PC-3 (cell line): ENCODE measurements around the gene CMTM8. TPM values are rescaled to one million over a fixed set of nuclear protein-coding genes. Genes with fewer than 3 reads are reported as not detected.

Experiments used
- ATAC-seq: fragments of 200-7000 bp; cut with Tn5 transposase; 2 replicates; pipeline ENCODE4 v1.9.1; 2020; ENCODE audit warnings: mild to moderate bottlenecking, moderate library complexity
- BruUV-seq: library from RNA; stranded (reverse); fragments of 400-500 nt; replicated peaks from 2 replicates; lab custom pipeline; 2021; lab: Mats Ljungman, UMichigan
- CTCF ChIA-PET: fragments of 300-600 bp; sonication (Branson Sonifier 250); formaldehyde crosslinking; loops from one replicate; lab custom pipeline; 2022; ENCODE audit warnings: antibody characterized with exemption; lab: Charles Lee
- POLR2A ChIA-PET: fragments of 300-600 bp; sonication (Branson Sonifier 250); formaldehyde crosslinking; loops from one replicate; lab custom pipeline; 2022; ENCODE audit warnings: antibody characterized with exemption; ENCODE audit not compliant: unreplicated experiment; lab: Charles Lee
- DNase-seq: peaks from one replicate; pipeline ENCODE4 v3.0.0-alpha.2; 2015
- H2AFZ ChIP-seq: fragments of 300-600 bp; sonication (generic); 2 replicates; pipeline ENCODE4 v1.6.0; 2016; ENCODE audit warnings: antibody characterized with exemption, low read length
- H3F3A ChIP-seq: fragments of 300-600 bp; sonication (generic); one replicate; pipeline ENCODE4 v1.6.0; 2017; ENCODE audit warnings: antibody characterized with exemption, low read length, control low read depth, mild to moderate bottlenecking; ENCODE audit not compliant: unreplicated experiment
- H3K27ac ChIP-seq: fragments of 300-600 bp; sonication (generic); 2 replicates; pipeline ENCODE4 v1.5.1; 2016; ENCODE audit warnings: mild to moderate bottlenecking, low read length
- H3K27me3 ChIP-seq: fragments of 300-600 bp; sonication (generic); 2 replicates; pipeline ENCODE4 v1.6.1; 2016; ENCODE audit warnings: low read length, mixed read lengths
- H3K36me3 ChIP-seq: fragments of 300-600 bp; sonication (generic); 2 replicates; pipeline ENCODE4 v1.6.1; 2016; ENCODE audit warnings: low read depth, mixed run types, low read length, mixed read lengths
- H3K4me1 ChIP-seq: fragments of 300-600 bp; sonication (generic); 2 replicates; pipeline ENCODE4 v1.5.1; 2016; ENCODE audit warnings: low read length; ENCODE audit not compliant: insufficient read depth
- H3K4me2 ChIP-seq: fragments of 300-600 bp; sonication (generic); 2 replicates; pipeline ENCODE4 v1.6.0; 2016; ENCODE audit warnings: low read length
- H3K4me3 ChIP-seq: fragments of 300-600 bp; sonication (generic); 2 replicates; pipeline ENCODE4 v1.5.1; 2016; ENCODE audit warnings: mild to moderate bottlenecking, low read length, mixed read lengths
- H3K79me2 ChIP-seq: fragments of 300-600 bp; sonication (generic); 2 replicates; pipeline ENCODE4 v1.6.1; 2017; ENCODE audit warnings: low read length, mixed read lengths
- H3K9ac ChIP-seq: fragments of 300-600 bp; sonication (generic); 2 replicates; pipeline ENCODE4 v1.6.0; 2016; ENCODE audit warnings: mild to moderate bottlenecking, low read length
- H3K9me2 ChIP-seq: fragments of 300-600 bp; sonication (generic); replicated peaks from 2 replicates; pipeline ENCODE4 v1.6.1; 2016; ENCODE audit warnings: mixed run types, low read length, mixed read lengths
- H3K9me3 ChIP-seq: fragments of 300-600 bp; sonication (generic); 2 replicates; pipeline ENCODE4 v1.6.1; 2016; ENCODE audit warnings: low read length, mixed read lengths
- H4K20me1 ChIP-seq: fragments of 300-600 bp; sonication (generic); 2 replicates; pipeline ENCODE4 v1.6.1; 2016; ENCODE audit warnings: low read length, mixed read lengths
- CTCF ChIP-seq: fragments of 300-600 bp; sonication (generic); conservative IDR thresholded peaks from 2 replicates; pipeline ENCODE4 v1.5.1; 2017; ENCODE audit warnings: antibody characterized with exemption, low read depth, mild to moderate bottlenecking, low read length
- EZH2 ChIP-seq: fragments of 300-600 bp; sonication (generic); IDR thresholded peaks from one replicate; pipeline ENCODE4 v1.6.1; 2017; ENCODE audit warnings: antibody characterized with exemption, mild to moderate bottlenecking, low read length; ENCODE audit not compliant: unreplicated experiment
- EZH2phosphoT487 ChIP-seq: fragments of 300-600 bp; sonication (generic); IDR thresholded peaks from 2 replicates; pipeline ENCODE4 v1.6.1; 2018; ENCODE audit warnings: mild to moderate bottlenecking, antibody characterized with exemption, low read length, borderline replicate concordance
- intact Hi-C: fragments of 100-400 bp; cut with micrococcal nuclease; formaldehyde crosslinking; loops from 2 replicates; pipeline ENCODE4 v1.9.0; 2023
- total RNA-seq: library from RNA; depleted of rRNA; stranded (reverse); fragments of >200 nt; gene quantifications from 2 replicates; pipeline ENCODE4 v1.2.3, GENCODE V29; 2014

CMTM8 gene
- total RNA-seq, 1 experiment from 2014 or later = 5.2 TPM

- Histone ChIP-seq H3K9me3 (no peaks in the 10 kb centered on the region), H3K4me3 (no peak overlapping the region), H3K4me2 (no peak overlapping the region), H3K27me3 (no peaks in the 10 kb centered on the region), H3K9ac (no peak overlapping the region), H3K36me3 (no peaks in the 10 kb centered on the region), H2AFZ (no peak overlapping the region), H3K9me2 (no peaks in the 10 kb centered on the region), H4K20me1 (no peaks in the 10 kb centered on the region), H3K4me1 (no peaks in the 10 kb centered on the region), H3K27ac (no peak overlapping the region), H3F3A (no peaks in the 10 kb centered on the region), H3K79me2 (no peaks in the 10 kb centered on the region)
- ATAC-seq (no peak), DNase-seq (no peak)
- POLR2A ChIA-PET = no interaction called here
- intact Hi-C loops = no loop called here
- TF ChIP-seq EZH2phosphoT487 (no peak), CTCF (no peak), EZH2 (no peak)
- CTCF ChIA-PET = no interaction called here
- BruUV-seq = no TSS peak
Measured at GRCh38 chr3:32320080-32320479, 81.6 kb downstream of the CMTM8 start.

- Histone ChIP-seq H3K9ac (no peak overlapping the region), H3K4me1 (peaks cover 10% of the 10 kb centered on the region; the same call in 1 of the 2 replicates), H3K27ac (no peak overlapping the region), H4K20me1 (no peaks in the 10 kb centered on the region), H3K9me2 (no peaks in the 10 kb centered on the region), H2AFZ (no peak overlapping the region), H3K9me3 (no peaks in the 10 kb centered on the region), H3K4me2 (no peak overlapping the region), H3K79me2 (no peaks in the 10 kb centered on the region), H3F3A (no peaks in the 10 kb centered on the region), H3K27me3 (no peaks in the 10 kb centered on the region), H3K4me3 (no peak overlapping the region), H3K36me3 (no peaks in the 10 kb centered on the region)
- ChIA-PET POLR2A (no interaction called here), CTCF (no interaction called here)
- TF ChIP-seq EZH2phosphoT487 (no peak), CTCF (no peak), EZH2 (no peak)
- no TSS peak for BruUV-seq
- DNase-seq (no peak), ATAC-seq (no peak)
- intact Hi-C loops = no loop called here
Measured at GRCh38 chr3:32321095-32321790, 82.8 kb downstream of the CMTM8 start.

DNA sequence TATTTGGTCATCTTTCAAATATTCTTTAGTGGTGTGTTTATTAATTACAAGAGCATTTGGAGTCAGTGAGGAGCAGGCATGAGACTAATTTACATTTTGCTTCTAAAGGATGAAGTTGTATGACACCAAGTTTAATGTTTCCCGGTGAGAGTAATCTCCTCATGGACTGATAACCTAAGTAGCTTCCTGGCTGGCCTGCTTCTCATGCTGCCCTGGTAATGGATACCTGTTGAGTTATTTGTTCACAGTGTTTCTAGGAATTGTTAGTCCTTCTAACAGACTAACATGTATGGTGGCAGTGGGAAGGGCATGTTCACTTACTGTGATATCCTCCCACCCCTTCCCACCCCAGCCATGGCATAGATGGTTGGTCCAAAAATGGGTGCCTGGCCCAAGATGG, 83.8 kb downstream of the CMTM8 start:
- no peaks in the 10 kb centered on the region for H3K9me2 ChIP-seq
- H3F3A ChIP-seq = no peaks in the 10 kb centered on the region
- peaks cover 11% of the 10 kb centered on the region; the same call in 1 of the 2 replicates for H3K4me1 ChIP-seq
- no peaks in the 10 kb centered on the region for H3K36me3 ChIP-seq
- H3K27me3 ChIP-seq = no peaks in the 10 kb centered on the region
- no peak overlapping the region for H3K4me3 ChIP-seq
- no peak overlapping the region for H2AFZ ChIP-seq
- CTCF ChIA-PET = no interaction called here
- no TSS peak for BruUV-seq
- H3K79me2 ChIP-seq = no peaks in the 10 kb centered on the region
- TF ChIP-seq CTCF (no peak), EZH2phosphoT487 (no peak), EZH2 (no peak)
- no peak overlapping the region for H3K9ac ChIP-seq
- no peak overlapping the region for H3K4me2 ChIP-seq
- no peak overlapping the region for H3K27ac ChIP-seq
- H4K20me1 ChIP-seq = no peaks in the 10 kb centered on the region
- ATAC-seq = no peak
- no peak for DNase-seq
- H3K9me3 ChIP-seq = no peaks in the 10 kb centered on the region
- POLR2A ChIA-PET = no interaction called here
- intact Hi-C loops = no loop called here
